ENCODE data around the gene TMEM25. TPM values are rescaled to one million over a fixed set of nuclear protein-coding genes. Genes with fewer than 3 reads are reported as not detected.

Gene TMEM25
- total RNA-seq, 4 donors from 2014 or later = 2.5 to 36.6 (median 10.7) TPM

GRCh38 chr11:118536726-118537125 is 5.7 kb downstream of the TMEM25 start:
- H3K4me3 ChIP-seq = no peak overlapping the region
- intact Hi-C loops (cut with DNase I; ENCODE audit: low total_unique reads) (no loop called here), in situ Hi-C loops (cut with MboI; ENCODE audit: low sequenced_read_pairs in 4 of 4) (no loop called here)
- TF ChIP-seq CTCF (IDR thresholded peaks at IDR 0.05 in 4 of 5, conservative IDR thresholded peaks at IDR 0.05 in 1 of 5) = no peak
- TF ChIP-seq POLR2A (IDR thresholded peaks at IDR 0.05) = no peak
- DNase-seq = no peak
- H3K9me3 ChIP-seq = no peaks in the 10 kb centered on the region
- H3K27ac ChIP-seq = no peak overlapping the region
- H3K36me3 ChIP-seq = no peaks in the 10 kb centered on the region
- H3K27me3 ChIP-seq = no peaks in the 10 kb centered on the region
- H3K4me1 ChIP-seq = peaks cover under 1 to 2% of the 10 kb centered on the region in 2 donors
- ATAC-seq = no peak

GRCh38 chr11:118537409-118537980 is 6.5 kb downstream of the TMEM25 start:
- Histone ChIP-seq H3K27ac (no peak overlapping the region), H3K27me3 (no peaks in the 10 kb centered on the region), H3K36me3 (no peaks in the 10 kb centered on the region), H3K4me1 (no peaks in the 10 kb centered on the region), H3K4me3 (no peak overlapping the region), H3K9me3 (no peaks in the 10 kb centered on the region)
- ATAC-seq = no peak
- no peak for DNase-seq
- in situ Hi-C loops (cut with MboI; ENCODE audit: low sequenced_read_pairs in 4 of 4) = no loop called here
- intact Hi-C loops (cut with DNase I; ENCODE audit: low total_unique reads) = no loop called here
- no peak for TF ChIP-seq CTCF (IDR thresholded peaks at IDR 0.05 in 4 of 5, conservative IDR thresholded peaks at IDR 0.05 in 1 of 5)
- no peak for TF ChIP-seq POLR2A (IDR thresholded peaks at IDR 0.05)

GRCh38 chr11:118544010-118544646 is 13.1 kb downstream of the TMEM25 start:
- DNase-seq (no peak), ATAC-seq (no peak)
- Histone ChIP-seq H3K36me3 (peaks cover 0 to 27% of the 10 kb centered on the region in 2 donors), H3K4me1 (no peaks in the 10 kb centered on the region), H3K9me3 (no peaks in the 10 kb centered on the region), H3K4me3 (no peak overlapping the region), H3K27me3 (no peaks in the 10 kb centered on the region), H3K27ac (no peak overlapping the region)
- intact Hi-C loops (cut with DNase I; ENCODE audit: low total_unique reads) = no loop called here
- in situ Hi-C loops (cut with MboI; ENCODE audit: low sequenced_read_pairs in 4 of 4) = no loop called here
- no peak for TF ChIP-seq POLR2A (IDR thresholded peaks at IDR 0.05)
- no peak for TF ChIP-seq CTCF (IDR thresholded peaks at IDR 0.05 in 4 of 5, conservative IDR thresholded peaks at IDR 0.05 in 1 of 5)

GRCh38 chr11:118544647-118545010 is 13.6 kb downstream of the TMEM25 start:
- H3K4me1 ChIP-seq = no peaks in the 10 kb centered on the region
- ATAC-seq (no peak), DNase-seq (no peak)
- no peaks in the 10 kb centered on the region for H3K9me3 ChIP-seq
- H3K27ac ChIP-seq = no peak overlapping the region
- peaks cover 0 to 27% of the 10 kb centered on the region in 2 donors for H3K36me3 ChIP-seq
- no peaks in the 10 kb centered on the region for H3K27me3 ChIP-seq
- in situ Hi-C loops (cut with MboI; ENCODE audit: low sequenced_read_pairs in 4 of 4) = no loop called here
- intact Hi-C loops (cut with DNase I; ENCODE audit: low total_unique reads) = no loop called here
- no peak for TF ChIP-seq POLR2A (IDR thresholded peaks at IDR 0.05)
- TF ChIP-seq CTCF (IDR thresholded peaks at IDR 0.05 in 4 of 5, conservative IDR thresholded peaks at IDR 0.05 in 1 of 5) = no peak
- H3K4me3 ChIP-seq = no peak overlapping the region

All from gastrocnemius medialis (tissue), 4 donors.